ENCODE data around the gene SRSF6.

Gene SRSF6

DNA sequence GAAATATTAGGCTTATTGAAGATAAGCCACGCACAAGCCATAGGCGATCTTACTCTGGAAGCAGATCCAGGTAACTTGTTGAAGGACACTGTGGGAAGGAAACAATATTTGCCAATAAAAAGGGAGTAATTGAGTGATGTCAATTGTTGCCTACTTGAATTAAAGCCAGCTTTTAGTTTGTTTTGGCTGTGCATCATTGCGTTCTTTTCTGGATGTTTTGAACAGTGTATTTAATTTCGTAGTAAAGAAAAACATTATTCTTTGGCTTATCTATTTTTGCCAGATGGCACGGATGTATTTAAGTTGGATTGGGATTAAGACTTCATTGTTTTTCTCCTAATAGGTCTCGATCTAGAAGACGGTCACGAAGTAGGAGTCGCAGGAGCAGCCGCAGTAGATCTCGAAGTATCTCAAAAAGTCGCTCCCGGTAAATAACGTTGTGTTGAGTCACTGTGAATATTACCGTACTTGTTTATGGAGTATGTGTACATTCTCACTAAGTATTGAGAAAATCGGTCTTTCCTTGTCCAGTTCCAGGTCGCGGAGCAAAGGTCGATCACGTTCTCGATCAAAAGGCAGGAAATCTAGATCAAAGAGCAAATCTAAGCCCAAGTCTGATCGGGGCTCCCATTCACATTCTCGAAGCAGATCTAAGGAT lies 2.6 kb downstream of the SRSF6 start:
- TF ChIP-seq EZH2 (IDR thresholded peaks at IDR 0.05; ENCODE audit: borderline replicate concordance, low read depth, low read length, severe bottlenecking), result no peak
- no peak for TF ChIP-seq CTCF (IDR thresholded peaks at IDR 0.05; ENCODE audit: borderline replicate concordance, extremely low read depth, low read length, poor library complexity, severe bottlenecking)
- Histone ChIP-seq H3K9me3 (ENCODE audit: insufficient read depth, low read length, severe bottlenecking) (no peaks in the 10 kb centered on the region), H3K9ac (ENCODE audit: low read depth, low read length) (no peak overlapping the region), H3K4me1 (ENCODE audit: insufficient read depth, low read length) (peaks cover 42% of the 10 kb centered on the region), H4K20me1 (ENCODE audit: insufficient read depth, low read length) (peaks cover 61% of the 10 kb centered on the region), H3K4me2 (ENCODE audit: insufficient read depth, low read length) (peak overlapping the region; percentile 86; the same call in 1 of the 2 replicates), H3K27me3 (ENCODE audit: insufficient read depth, low read length, poor library complexity) (no peaks in the 10 kb centered on the region), H3K4me3 (ENCODE audit: low read depth in 1 of 2, low read length in 2 of 2) (peak overlapping the region in 1 of 2 experiments; percentile 70; a peak in 1 of 4 replicates), H3K79me2 (ENCODE audit: insufficient read depth, low read length) (peaks cover 60% of the 10 kb centered on the region), H2AFZ (ENCODE audit: low read depth, low read length) (no peak overlapping the region), H3K36me3 (ENCODE audit: insufficient read depth, low read length) (peaks cover 67% of the 10 kb centered on the region), H3K27ac (ENCODE audit: low read length) (no peak overlapping the region)
- DNase-seq (no peak), ATAC-seq (ENCODE audit: insufficient read depth, low read depth) (no peak)

- H3K79me2 ChIP-seq (ENCODE audit: insufficient read depth, low read length), result peaks cover 60% of the 10 kb centered on the region
- H4K20me1 ChIP-seq (ENCODE audit: insufficient read depth, low read length), result peaks cover 66% of the 10 kb centered on the region
- H3K4me2 ChIP-seq (ENCODE audit: insufficient read depth, low read length), result peak overlapping the region; percentile 86; the same call in 1 of the 2 replicates
- no peaks in the 10 kb centered on the region for H3K9me3 ChIP-seq (ENCODE audit: insufficient read depth, low read length, severe bottlenecking)
- H3K4me3 ChIP-seq (ENCODE audit: low read depth in 1 of 2, low read length in 2 of 2), result no peak overlapping the region; a peak in 1 of 4 replicates
- peaks cover 42% of the 10 kb centered on the region for H3K4me1 ChIP-seq (ENCODE audit: insufficient read depth, low read length)
- no peak overlapping the region for H2AFZ ChIP-seq (ENCODE audit: low read depth, low read length)
- H3K27me3 ChIP-seq (ENCODE audit: insufficient read depth, low read length, poor library complexity), result no peaks in the 10 kb centered on the region
- no peak for DNase-seq
- no peak overlapping the region for H3K9ac ChIP-seq (ENCODE audit: low read depth, low read length)
- no peak for ATAC-seq (ENCODE audit: insufficient read depth, low read depth)
- no peak for TF ChIP-seq CTCF (IDR thresholded peaks at IDR 0.05; ENCODE audit: borderline replicate concordance, extremely low read depth, low read length, poor library complexity, severe bottlenecking)
- no peak for TF ChIP-seq EZH2 (IDR thresholded peaks at IDR 0.05; ENCODE audit: borderline replicate concordance, low read depth, low read length, severe bottlenecking)
- no peak overlapping the region for H3K27ac ChIP-seq (ENCODE audit: low read length)
- peaks cover 72% of the 10 kb centered on the region for H3K36me3 ChIP-seq (ENCODE audit: insufficient read depth, low read length)
Observed at GRCh38 chr20:43460830-43461200, 3.1 kb downstream of the SRSF6 start.

GRCh38 chr20:43461894-43462659 lies 4.4 kb downstream of the SRSF6 start:
- H2AFZ ChIP-seq (ENCODE audit: low read depth, low read length), result no peak overlapping the region
- peaks cover 60% of the 10 kb centered on the region for H3K79me2 ChIP-seq (ENCODE audit: insufficient read depth, low read length)
- H4K20me1 ChIP-seq (ENCODE audit: insufficient read depth, low read length), result peaks cover 76% of the 10 kb centered on the region
- peaks cover 84% of the 10 kb centered on the region for H3K36me3 ChIP-seq (ENCODE audit: insufficient read depth, low read length)
- H3K27me3 ChIP-seq (ENCODE audit: insufficient read depth, low read length, poor library complexity), result no peaks in the 10 kb centered on the region
- ATAC-seq (ENCODE audit: insufficient read depth, low read depth) (no peak), DNase-seq (no peak)
- H3K4me3 ChIP-seq (ENCODE audit: low read depth in 1 of 2, low read length in 2 of 2), result no peak overlapping the region
- TF ChIP-seq EZH2 (IDR thresholded peaks at IDR 0.05; ENCODE audit: borderline replicate concordance, low read depth, low read length, severe bottlenecking) (no peak), CTCF (IDR thresholded peaks at IDR 0.05; ENCODE audit: borderline replicate concordance, extremely low read depth, low read length, poor library complexity, severe bottlenecking) (no peak)
- H3K9ac ChIP-seq (ENCODE audit: low read depth, low read length), result no peak overlapping the region
- H3K4me1 ChIP-seq (ENCODE audit: insufficient read depth, low read length), result peaks cover 32% of the 10 kb centered on the region
- H3K9me3 ChIP-seq (ENCODE audit: insufficient read depth, low read length, severe bottlenecking), result no peaks in the 10 kb centered on the region
- H3K4me2 ChIP-seq (ENCODE audit: insufficient read depth, low read length), result peak overlapping the region; percentile 17; the same call in 1 of the 2 replicates
- H3K27ac ChIP-seq (ENCODE audit: low read length), result no peak overlapping the region
